Large intestine (tissue), 3 donors: ENCODE measurements around the gene MSMB. TPM values are rescaled to one million over a fixed set of nuclear protein-coding genes. Genes with fewer than 3 reads are reported as not detected.
"Not testable (repeated sequence)": the region's sequence is repeated elsewhere in the genome, so short reads cannot be mapped to it uniquely, and the experiment has no call there.

Experiments
- DNase-seq, 2 donors: peaks; one replicate each; pipeline versions ENCODE4 v3.0.0 to v3.0.0-alpha.2; 2013
- H3K27ac ChIP-seq: one replicate; pipeline ENCODE4 v1.5.1; 2013; ENCODE audit warnings: low read length
- H3K27me3 ChIP-seq: 2 replicates; pipeline ENCODE4 v1.6.1; 2013; ENCODE audit warnings: low read length; ENCODE audit not compliant: control insufficient read depth, insufficient read depth
- H3K36me3 ChIP-seq: 2 replicates; pipeline ENCODE4 v1.6.1; 2013; ENCODE audit warnings: low read length; ENCODE audit not compliant: control insufficient read depth, insufficient read depth
- H3K4me1 ChIP-seq: one replicate; pipeline ENCODE4 v1.6.1; 2013; ENCODE audit warnings: low read length; ENCODE audit not compliant: control insufficient read depth, insufficient read depth
- H3K4me3 ChIP-seq: one replicate; pipeline ENCODE4 v1.5.1; 2013; ENCODE audit warnings: low read length
- H3K9me3 ChIP-seq: one replicate; pipeline ENCODE4 v1.6.1; 2013; ENCODE audit warnings: mild to moderate bottlenecking, low read depth, low read length, moderate library complexity; ENCODE audit not compliant: control insufficient read depth
- WGBS: methylation state at CpG from one replicate; pipeline ENCODE4 v1.1.5; 2013; ENCODE audit warnings: low lambda C conversion rate; ENCODE audit not compliant: insufficient coverage; 5-methylcytosine and 5-hydroxymethylcytosine counted together
- polyA plus RNA-seq: library from polyadenylated mRNA; unstranded; fragments of 120-200 nt; gene quantifications from one replicate; pipeline ENCODE4 v1.2.1, GENCODE V29; 2013

MSMB gene
- polyA plus RNA-seq, 1 donor = 0.25 TPM

DNA sequence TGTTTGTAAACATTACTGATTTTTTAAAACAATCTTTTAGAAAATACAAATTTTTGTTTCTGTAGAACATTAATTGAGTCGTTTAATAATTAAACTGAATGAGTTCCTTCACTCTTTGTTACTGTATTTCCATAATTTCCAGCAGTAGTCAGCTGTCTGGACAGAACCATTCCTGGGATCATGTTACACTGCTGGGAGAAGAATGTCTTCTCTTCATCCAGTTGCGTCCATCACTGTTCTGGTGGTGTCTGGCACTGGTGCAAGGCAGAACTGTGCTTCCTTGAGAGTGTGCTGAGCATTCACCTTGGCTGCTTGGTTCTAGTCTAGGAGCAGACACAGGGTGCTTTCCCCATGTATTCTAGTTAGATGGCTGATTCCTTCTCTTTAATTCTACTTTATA is 61.6 kb downstream of the MSMB start:
- H3K4me3 ChIP-seq, H3K4me1 ChIP-seq, H3K36me3 ChIP-seq, H3K27ac ChIP-seq, H3K27me3 ChIP-seq, DNase-seq, H3K9me3 ChIP-seq: not testable (repeated sequence)
- no CpG with 5 or more reads among the region's 2 CpGs for WGBS

DNA sequence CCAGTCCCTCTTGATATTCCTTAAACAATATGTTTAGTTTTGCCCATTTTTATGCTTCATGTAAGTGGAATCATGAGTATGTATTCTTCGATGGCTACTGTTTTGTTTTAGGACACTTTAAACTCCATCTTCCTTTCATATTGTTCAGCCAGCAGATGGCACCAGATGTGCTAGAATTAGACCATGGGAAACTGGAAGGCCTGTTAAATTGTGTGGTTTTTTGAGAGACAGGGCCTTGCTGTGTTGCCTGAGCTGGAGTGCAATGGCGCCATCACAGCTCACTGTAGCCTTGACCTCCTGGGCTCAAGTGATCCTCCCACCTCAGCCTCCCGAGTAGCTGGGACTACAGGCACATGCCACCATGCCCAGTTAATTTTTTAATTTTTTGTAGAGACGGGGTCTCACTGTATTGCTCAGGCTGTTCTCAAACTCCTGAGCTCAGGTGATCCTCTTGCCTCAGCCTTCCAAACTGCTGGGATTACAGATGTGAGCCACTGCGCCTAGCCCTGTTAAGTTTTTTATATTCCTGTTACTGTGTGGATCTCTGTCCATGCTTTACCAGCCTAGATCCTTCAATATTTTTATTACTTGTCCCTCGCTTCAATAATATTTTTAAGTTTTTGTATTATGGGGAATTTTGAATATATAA is 62.4 kb downstream of the MSMB start:
- no CpG with 5 or more reads among the region's 6 CpGs for WGBS
- not testable (repeated sequence) for H3K9me3 ChIP-seq, H3K4me1 ChIP-seq, H3K27ac ChIP-seq, H3K4me3 ChIP-seq, H3K27me3 ChIP-seq, H3K36me3 ChIP-seq
- DNase-seq = peak in 1 of 2 donors; percentile 29

Other genes starting within 250 kb of the MSMB start
- gene AGAP4, start 198.8 kb downstream of the MSMB start, polyA plus RNA-seq = 38.1 TPM
- 52.0 TPM for gene TIMM23, start 73.8 kb downstream of the MSMB start, polyA plus RNA-seq
- gene NCOA4, start 15.6 kb downstream of the MSMB start, polyA plus RNA-seq = 159 TPM
- not detected for gene ANTXRL, start 240.7 kb upstream of the MSMB start, polyA plus RNA-seq